GM12872 (cell line): Measurements from ENCODE around the gene PEX5.

Experiments used
- TF ChIP-seq, protein P1 (sequence below): IDR thresholded peaks from 3 replicates; pipeline ENCODE4 v1.5.1; 2011; ENCODE audit warnings: low read depth, mild to moderate bottlenecking, low read length, moderate library complexity; ENCODE audit not compliant: insufficient read depth

PEX5 gene

DNA sequence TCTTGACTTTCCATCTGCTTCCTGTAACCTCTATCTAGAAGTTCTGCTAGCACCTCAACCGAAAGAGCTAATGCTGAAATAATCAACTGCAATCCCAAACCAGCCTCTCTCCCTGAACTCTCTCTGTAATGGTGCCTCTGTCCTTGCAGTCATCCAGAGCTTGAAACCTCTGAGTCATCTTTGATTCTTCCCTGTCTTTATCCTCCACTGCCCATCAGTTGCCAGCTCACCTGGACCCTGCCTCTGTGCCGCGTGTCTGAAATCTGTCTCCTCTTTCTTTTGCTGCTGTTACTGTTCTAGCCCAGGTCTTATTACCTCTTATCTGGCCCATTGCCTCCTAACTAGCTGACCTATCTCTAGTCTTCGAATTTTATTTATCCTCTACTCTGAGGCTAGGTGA lies 43.8 kb upstream of the PEX5 start:
- TF ChIP-seq, protein P1, sequence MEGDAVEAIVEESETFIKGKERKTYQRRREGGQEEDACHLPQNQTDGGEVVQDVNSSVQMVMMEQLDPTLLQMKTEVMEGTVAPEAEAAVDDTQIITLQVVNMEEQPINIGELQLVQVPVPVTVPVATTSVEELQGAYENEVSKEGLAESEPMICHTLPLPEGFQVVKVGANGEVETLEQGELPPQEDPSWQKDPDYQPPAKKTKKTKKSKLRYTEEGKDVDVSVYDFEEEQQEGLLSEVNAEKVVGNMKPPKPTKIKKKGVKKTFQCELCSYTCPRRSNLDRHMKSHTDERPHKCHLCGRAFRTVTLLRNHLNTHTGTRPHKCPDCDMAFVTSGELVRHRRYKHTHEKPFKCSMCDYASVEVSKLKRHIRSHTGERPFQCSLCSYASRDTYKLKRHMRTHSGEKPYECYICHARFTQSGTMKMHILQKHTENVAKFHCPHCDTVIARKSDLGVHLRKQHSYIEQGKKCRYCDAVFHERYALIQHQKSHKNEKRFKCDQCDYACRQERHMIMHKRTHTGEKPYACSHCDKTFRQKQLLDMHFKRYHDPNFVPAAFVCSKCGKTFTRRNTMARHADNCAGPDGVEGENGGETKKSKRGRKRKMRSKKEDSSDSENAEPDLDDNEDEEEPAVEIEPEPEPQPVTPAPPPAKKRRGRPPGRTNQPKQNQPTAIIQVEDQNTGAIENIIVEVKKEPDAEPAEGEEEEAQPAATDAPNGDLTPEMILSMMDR = no peak

DNA sequence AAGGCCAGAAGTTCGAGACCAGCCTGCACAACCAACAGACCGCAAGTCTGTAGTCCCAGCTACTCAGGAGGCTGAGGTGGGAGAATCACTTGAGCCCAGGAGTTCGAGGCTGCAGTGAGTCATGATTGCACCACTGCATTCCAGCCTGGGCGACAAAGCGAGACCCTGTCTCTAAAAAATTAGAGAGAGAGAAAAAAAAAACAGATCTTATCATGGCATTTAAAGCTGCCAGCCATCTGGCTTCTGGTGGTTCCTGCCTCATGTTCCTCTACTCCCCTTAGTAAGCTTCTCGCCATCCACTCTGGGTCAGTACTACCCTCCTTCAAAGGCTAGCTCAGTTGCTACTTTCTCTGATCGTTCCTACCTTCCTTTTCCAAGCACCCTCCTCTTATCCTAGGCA lies 43.3 kb upstream of the PEX5 start:
- TF ChIP-seq, protein P1 = no peak

DNA sequence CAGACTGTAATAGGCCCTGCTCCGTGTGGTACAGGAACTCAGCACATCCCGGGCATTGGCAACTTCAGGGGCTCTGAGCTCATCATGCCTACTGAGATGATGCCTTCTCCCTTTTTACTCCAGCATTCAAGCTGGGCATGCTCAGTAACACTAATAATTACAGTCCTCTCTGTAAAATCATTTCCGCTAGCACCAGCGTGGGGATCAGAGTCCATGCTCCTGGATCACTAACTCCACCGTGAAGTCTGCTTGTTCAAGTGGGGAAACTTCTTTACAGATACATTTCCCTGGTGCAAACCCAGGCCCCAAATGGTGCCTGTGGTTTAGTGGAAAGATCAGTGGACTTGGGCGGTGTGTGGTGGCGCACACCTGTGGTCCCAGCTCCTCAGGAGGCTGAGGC lies 42.6 kb upstream of the PEX5 start:
- TF ChIP-seq, protein P1 = no peak

DNA sequence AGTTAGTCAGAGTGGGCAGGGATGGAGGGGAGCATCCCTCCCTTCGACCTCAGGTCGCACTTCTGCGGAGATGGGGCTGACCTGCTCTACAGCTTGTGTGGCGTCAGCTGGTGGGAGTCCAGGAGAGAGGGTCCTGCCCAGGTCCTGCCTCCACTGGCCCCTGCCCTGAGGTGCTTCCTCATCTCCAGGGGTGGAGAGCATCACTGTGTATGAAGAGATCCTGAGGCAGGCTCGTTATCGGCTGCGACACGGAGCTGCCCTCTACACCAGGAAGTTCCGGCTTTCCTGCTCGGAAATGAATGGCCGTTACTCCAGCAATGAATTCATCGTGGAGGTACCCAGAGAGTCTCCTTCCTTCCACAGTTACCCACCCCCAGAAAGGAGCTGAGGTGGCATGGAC lies 39.1 kb upstream of the PEX5 start:
- TF ChIP-seq, protein P1 = no peak

DNA sequence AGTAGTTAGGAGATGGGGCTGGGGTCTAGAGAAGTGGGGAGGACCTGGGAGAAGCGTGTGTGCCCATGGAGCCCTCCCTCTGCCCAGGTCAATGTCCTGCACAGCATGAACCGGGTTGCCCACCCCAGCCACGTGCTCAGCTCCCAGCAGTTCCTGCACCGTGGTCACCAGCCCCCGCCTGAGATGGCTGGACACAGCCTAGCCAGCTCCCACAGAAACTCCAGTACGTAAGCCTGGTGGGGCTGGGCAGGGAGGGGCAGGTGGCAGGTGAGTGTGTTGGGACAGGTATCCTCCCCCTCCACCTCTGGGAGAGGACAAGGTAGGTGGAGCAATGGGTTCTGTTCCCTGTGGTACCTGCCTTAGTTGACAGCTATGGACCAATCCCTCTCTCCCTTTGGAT lies 38.6 kb upstream of the PEX5 start:
- TF ChIP-seq, protein P1 = no peak

DNA sequence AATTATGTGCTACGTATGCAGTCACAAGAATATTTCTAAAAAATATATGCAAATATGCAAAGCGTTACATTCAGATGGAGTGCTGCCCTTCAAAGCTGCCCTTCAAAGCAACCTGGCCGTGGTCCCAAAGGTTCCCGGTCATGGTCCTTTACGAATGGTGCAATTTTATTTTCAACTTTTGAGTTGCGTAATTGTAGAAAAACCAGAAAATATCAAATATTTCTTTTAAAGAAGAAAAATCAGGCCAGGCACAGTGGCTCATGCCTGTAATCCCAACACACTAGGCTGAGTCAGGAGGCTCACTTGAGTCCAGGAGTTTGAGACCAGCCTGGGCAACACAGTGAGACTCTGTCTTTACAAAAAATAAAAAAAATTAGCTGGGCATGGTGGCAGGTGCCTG lies 38.0 kb upstream of the PEX5 start:
- TF ChIP-seq, protein P1 = no peak

DNA sequence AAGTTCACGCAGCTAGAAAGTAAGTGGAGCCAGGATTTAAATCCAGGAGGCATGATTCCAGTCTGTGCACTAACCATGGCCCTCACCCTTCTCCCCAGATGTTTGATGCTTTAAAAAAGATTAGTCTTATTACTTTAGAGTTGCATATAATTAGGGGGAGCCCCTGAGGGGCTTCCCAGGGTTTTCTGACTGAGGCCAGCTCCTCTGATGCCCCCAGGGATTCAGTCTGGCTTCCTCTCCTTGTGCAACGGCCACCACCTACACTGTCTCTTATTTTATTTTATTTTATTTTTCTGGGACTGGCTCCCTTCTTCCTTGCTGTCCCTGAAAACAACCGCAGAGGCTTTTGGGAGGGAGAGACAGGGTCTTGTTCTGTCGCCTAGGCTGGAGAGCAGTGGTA lies 36.7 kb upstream of the PEX5 start:
- TF ChIP-seq, protein P1 = no peak

DNA sequence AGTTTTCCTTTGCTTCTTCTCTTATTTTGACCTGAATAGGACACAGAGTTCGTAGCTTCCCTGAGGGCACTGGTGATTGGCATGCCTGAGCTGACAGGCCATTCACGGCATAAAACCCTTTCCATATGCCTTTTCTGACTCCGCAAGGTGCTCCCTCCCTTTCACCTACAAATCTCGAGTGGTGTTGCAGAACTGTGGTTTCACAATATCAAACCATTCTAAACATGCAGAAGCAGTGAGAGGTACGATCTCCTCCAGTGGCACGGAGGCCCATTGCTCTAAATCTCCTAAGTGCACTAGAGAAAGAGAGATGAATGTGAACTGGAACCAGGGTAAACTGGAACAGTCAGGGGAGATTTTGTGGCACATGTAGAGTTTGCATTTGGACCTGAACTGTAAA lies 35.4 kb upstream of the PEX5 start:
- TF ChIP-seq, protein P1 = no peak
